Vagina (tissue), 2 donors: ENCODE data around the gene MYLIP. TPM values are rescaled to one million over a fixed set of nuclear protein-coding genes. Genes with fewer than 3 reads are reported as not detected.

Experiments used
- DNase-seq, 2 donors: peaks; one replicate each; pipeline ENCODE4 v3.0.0-alpha.2; 2017; ENCODE audit errors: extremely low spot score in 2 of 2
- H3K27ac ChIP-seq: fragments of 200-600 bp; sonication (generic); one replicate; pipeline ENCODE4 v1.5.1; 2019
- H3K27me3 ChIP-seq: fragments of 200-600 bp; sonication (generic); one replicate; pipeline ENCODE4 v1.5.1; 2019
- H3K36me3 ChIP-seq, 2 donors: fragments of 200-600 bp; sonication (generic); one replicate each; pipeline ENCODE4 v1.5.1; 2017 to 2019
- H3K4me1 ChIP-seq: fragments of 200-600 bp; sonication (generic); one replicate; pipeline ENCODE4 v1.5.1; 2019
- H3K4me3 ChIP-seq, 2 donors: fragments of 200-600 bp; sonication (generic); 1 replicate in 1 of 2; 2 replicates in 1 of 2; pipeline ENCODE4 v1.5.1; 2016 to 2019
- H3K9me3 ChIP-seq: fragments of 200-600 bp; sonication (generic); one replicate; pipeline ENCODE4 v1.5.1; 2019
- POLR2A ChIP-seq, 2 donors: fragments of 450-650 bp; IDR thresholded peaks; one replicate each; pipeline ENCODE4 v1.6.1; 2017; ENCODE audit warnings: antibody characterized with exemption in 2 of 2, mild to moderate bottlenecking in 2 of 2, moderate library complexity in 2 of 2
- POLR2AphosphoS5 ChIP-seq, 2 donors: sonication (generic); formaldehyde crosslinking; IDR thresholded peaks; one replicate each; pipeline ENCODE4 v1.9.0; 2017; ENCODE audit warnings: antibody characterized with exemption in 2 of 2, mild to moderate bottlenecking in 2 of 2, low read depth in 1 of 2; ENCODE audit not compliant: insufficient read depth in 1 of 2
- intact Hi-C: fragments of 100-400 bp; cut with DNase I; formaldehyde crosslinking; loops from one replicate; pipeline ENCODE4 v1.15.1; 2023
- total RNA-seq: library from RNA; depleted of rRNA; stranded (reverse); fragments of >200 nt; gene quantifications from one replicate; pipeline ENCODE4 v1.2.3, GENCODE V29; 2016
- TF ChIP-seq, protein P1 (sequence below), 3 experiments: fragments of 450-650 bp in 2 of 3; fragments of 200-600 bp in 1 of 3; sonication (generic) in 1 of 3; IDR thresholded peaks; one replicate each; pipeline ENCODE4 v1.5.1; 2017 to 2019; ENCODE audit warnings: antibody characterized with exemption in 3 of 3, mild to moderate bottlenecking in 2 of 3, moderate library complexity in 2 of 3

MYLIP gene
- total RNA-seq, 1 donor from 2014 or later: 30.7 TPM

DNA sequence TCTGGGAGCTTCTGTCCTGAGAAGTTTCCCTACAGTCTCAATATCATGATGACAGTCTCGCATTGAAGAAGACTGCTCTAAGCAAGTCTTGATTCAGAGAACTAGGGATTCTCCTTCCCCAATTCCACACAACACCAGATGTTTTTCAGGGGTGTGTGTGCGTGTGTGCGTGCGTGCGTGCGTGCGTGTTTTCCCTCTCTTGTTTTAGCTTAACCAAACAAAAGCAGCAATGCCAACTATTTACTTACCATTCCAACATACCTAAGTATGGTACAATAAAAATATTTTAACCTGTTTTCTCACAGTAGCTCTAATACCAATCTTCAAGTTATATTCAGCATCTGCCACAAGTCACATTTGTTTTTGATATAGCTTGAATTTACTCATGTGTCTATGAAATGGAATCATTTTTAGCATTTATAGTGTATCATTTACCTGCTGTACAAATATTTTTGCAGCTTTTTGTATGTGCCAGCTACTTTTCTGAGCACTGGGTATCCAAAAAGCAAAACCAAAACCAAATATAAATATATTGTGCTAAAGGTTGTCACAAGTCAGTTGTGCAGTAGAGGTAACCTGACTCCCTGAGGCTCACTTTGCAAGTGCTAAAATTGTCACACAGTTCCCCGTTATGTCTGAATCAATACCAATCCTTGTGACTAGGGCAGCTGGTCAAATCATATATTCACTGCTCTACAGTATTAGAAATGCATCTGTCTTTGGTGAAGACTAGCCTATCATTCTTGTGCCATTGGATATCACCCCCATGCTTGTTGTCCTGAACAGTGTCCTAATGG is 21.7 kb upstream of the MYLIP start:
- Histone ChIP-seq H3K9me3 (no peaks in the 10 kb centered on the region), H3K27ac (no peak overlapping the region), H3K36me3 (no peaks in the 10 kb centered on the region), H3K4me3 (no peak overlapping the region), H3K4me1 (peaks cover 34% of the 10 kb centered on the region), H3K27me3 (no peaks in the 10 kb centered on the region)
- DNase-seq: no peak
- intact Hi-C loops: no loop called here
- TF ChIP-seq POLR2A (IDR thresholded peaks at IDR 0.05): no peak
- TF ChIP-seq, protein P1, sequence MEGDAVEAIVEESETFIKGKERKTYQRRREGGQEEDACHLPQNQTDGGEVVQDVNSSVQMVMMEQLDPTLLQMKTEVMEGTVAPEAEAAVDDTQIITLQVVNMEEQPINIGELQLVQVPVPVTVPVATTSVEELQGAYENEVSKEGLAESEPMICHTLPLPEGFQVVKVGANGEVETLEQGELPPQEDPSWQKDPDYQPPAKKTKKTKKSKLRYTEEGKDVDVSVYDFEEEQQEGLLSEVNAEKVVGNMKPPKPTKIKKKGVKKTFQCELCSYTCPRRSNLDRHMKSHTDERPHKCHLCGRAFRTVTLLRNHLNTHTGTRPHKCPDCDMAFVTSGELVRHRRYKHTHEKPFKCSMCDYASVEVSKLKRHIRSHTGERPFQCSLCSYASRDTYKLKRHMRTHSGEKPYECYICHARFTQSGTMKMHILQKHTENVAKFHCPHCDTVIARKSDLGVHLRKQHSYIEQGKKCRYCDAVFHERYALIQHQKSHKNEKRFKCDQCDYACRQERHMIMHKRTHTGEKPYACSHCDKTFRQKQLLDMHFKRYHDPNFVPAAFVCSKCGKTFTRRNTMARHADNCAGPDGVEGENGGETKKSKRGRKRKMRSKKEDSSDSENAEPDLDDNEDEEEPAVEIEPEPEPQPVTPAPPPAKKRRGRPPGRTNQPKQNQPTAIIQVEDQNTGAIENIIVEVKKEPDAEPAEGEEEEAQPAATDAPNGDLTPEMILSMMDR (IDR thresholded peaks at IDR 0.05): no peak
- no peak for TF ChIP-seq POLR2AphosphoS5 (IDR thresholded peaks at IDR 0.05; ENCODE audit: insufficient read depth in 1 of 2, low read depth in 1 of 2)

- H3K36me3 ChIP-seq: no peaks in the 10 kb centered on the region
- no peaks in the 10 kb centered on the region for H3K9me3 ChIP-seq
- TF ChIP-seq POLR2AphosphoS5 (IDR thresholded peaks at IDR 0.05; ENCODE audit: insufficient read depth in 1 of 2, low read depth in 1 of 2): no peak
- TF ChIP-seq, protein P1 (IDR thresholded peaks at IDR 0.05): no peak
- no peak for TF ChIP-seq POLR2A (IDR thresholded peaks at IDR 0.05)
- DNase-seq: no peak
- peaks cover 34% of the 10 kb centered on the region for H3K4me1 ChIP-seq
- H3K27ac ChIP-seq: no peak overlapping the region
- H3K27me3 ChIP-seq: no peaks in the 10 kb centered on the region
- H3K4me3 ChIP-seq: no peak overlapping the region
- intact Hi-C loops: no loop called here
These were observed 20.5 kb upstream of the MYLIP start for GRCh38 chr6:16108419-16108818.

GRCh38 chr6:16108921-16109658 is 19.8 kb upstream of the MYLIP start:
- peaks cover 29% of the 10 kb centered on the region for H3K4me1 ChIP-seq
- DNase-seq: no peak
- intact Hi-C loops: no loop called here
- no peaks in the 10 kb centered on the region for H3K9me3 ChIP-seq
- H3K27ac ChIP-seq: no peak overlapping the region
- H3K4me3 ChIP-seq: no peak overlapping the region
- no peak for TF ChIP-seq POLR2AphosphoS5 (IDR thresholded peaks at IDR 0.05; ENCODE audit: insufficient read depth in 1 of 2, low read depth in 1 of 2)
- TF ChIP-seq POLR2A (IDR thresholded peaks at IDR 0.05): no peak
- TF ChIP-seq, protein P1 (IDR thresholded peaks at IDR 0.05): no peak
- H3K27me3 ChIP-seq: no peaks in the 10 kb centered on the region
- H3K36me3 ChIP-seq: no peaks in the 10 kb centered on the region

DNA sequence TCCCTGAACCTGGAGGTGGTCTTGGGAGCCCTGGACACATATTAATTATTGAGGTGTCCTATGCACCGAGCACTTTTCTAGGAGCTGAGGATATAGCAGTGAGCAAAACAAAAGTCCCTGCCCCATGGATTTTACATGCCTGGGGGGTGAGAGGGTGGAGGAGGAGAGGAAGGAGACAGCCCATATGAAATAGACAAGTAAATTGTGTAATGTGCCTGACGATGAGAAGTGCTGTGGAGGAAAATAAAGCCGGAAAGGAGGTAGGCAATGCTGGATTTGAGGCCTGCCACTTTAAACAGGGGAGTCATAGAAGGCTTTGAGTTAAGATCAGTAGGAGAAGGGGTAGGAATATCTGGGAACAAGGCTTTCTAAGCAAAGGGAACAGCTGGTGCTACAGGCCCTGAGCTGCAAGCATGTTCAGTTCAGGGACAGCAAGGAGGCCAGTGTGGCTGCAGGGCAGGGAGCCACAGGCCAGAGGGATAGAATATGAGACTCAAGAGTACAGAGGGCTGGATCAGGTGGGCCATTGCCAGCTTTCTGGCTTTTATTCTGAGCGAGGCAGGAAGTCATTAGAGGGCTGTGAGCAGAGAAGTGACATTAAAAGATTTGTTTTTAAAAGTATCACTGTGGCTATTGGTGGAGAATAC is 19.1 kb upstream of the MYLIP start:
- no peak for DNase-seq
- no peaks in the 10 kb centered on the region for H3K9me3 ChIP-seq
- no peak overlapping the region for H3K27ac ChIP-seq
- intact Hi-C loops: no loop called here
- no peaks in the 10 kb centered on the region for H3K36me3 ChIP-seq
- H3K4me3 ChIP-seq: no peak overlapping the region
- H3K4me1 ChIP-seq: peaks cover 22% of the 10 kb centered on the region
- TF ChIP-seq POLR2AphosphoS5 (IDR thresholded peaks at IDR 0.05; ENCODE audit: insufficient read depth in 1 of 2, low read depth in 1 of 2) (no peak), POLR2A (IDR thresholded peaks at IDR 0.05) (no peak)
- TF ChIP-seq, protein P1 (IDR thresholded peaks at IDR 0.05): no peak
- no peaks in the 10 kb centered on the region for H3K27me3 ChIP-seq
